GM12872 (cell line): ENCODE data around the gene JOSD2.

Source experiments
- TF ChIP-seq, protein P1 (sequence below): IDR thresholded peaks from 3 replicates; pipeline ENCODE4 v1.5.1; 2011; ENCODE audit warnings: low read depth, mild to moderate bottlenecking, low read length, moderate library complexity; ENCODE audit not compliant: insufficient read depth

JOSD2 gene

GRCh38 chr19:50542943-50543342 lies 32.0 kb upstream of the JOSD2 start:
- TF ChIP-seq, protein P1, sequence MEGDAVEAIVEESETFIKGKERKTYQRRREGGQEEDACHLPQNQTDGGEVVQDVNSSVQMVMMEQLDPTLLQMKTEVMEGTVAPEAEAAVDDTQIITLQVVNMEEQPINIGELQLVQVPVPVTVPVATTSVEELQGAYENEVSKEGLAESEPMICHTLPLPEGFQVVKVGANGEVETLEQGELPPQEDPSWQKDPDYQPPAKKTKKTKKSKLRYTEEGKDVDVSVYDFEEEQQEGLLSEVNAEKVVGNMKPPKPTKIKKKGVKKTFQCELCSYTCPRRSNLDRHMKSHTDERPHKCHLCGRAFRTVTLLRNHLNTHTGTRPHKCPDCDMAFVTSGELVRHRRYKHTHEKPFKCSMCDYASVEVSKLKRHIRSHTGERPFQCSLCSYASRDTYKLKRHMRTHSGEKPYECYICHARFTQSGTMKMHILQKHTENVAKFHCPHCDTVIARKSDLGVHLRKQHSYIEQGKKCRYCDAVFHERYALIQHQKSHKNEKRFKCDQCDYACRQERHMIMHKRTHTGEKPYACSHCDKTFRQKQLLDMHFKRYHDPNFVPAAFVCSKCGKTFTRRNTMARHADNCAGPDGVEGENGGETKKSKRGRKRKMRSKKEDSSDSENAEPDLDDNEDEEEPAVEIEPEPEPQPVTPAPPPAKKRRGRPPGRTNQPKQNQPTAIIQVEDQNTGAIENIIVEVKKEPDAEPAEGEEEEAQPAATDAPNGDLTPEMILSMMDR: no peak

- TF ChIP-seq, protein P1: peak; percentile 91
Observed at GRCh38 chr19:50537769-50538230, 26.8 kb upstream of the JOSD2 start.

- TF ChIP-seq, protein P1: no peak
Observed at GRCh38 chr19:50537306-50537685, 26.3 kb upstream of the JOSD2 start.

DNA sequence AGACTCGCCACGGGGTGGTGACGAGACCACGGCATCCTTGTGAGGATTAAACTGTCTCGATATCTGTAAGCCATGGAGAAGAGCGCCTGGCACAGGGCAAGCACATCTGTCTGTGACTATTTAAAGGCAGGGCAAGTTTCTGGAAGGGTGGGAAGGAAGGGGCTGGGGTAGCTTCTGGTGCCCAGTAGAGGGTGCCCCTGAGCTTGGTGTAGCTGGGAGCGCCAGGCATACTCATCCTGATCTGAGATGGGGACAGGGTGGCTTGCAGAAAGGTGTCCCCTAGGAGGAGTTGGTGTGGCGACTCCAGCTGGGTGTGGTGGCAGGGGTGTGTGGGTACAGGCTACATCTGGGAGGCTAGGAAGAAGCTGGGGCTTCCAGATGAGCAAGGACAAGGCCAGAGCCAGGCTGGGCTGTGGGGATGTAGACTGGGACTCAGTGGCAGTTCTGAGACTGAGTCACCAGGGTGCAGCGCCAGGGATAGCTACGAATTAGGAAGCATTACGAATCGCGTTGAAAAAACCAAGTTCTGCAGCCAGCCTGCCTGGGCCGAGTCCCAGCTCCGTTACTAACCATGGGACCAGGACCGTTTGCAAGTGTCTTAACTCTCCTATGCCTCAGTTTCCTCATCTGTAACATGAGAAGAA lies 25.8 kb upstream of the JOSD2 start:
- TF ChIP-seq, protein P1: peak; percentile 29; the same call in 2 of the 3 replicates

DNA sequence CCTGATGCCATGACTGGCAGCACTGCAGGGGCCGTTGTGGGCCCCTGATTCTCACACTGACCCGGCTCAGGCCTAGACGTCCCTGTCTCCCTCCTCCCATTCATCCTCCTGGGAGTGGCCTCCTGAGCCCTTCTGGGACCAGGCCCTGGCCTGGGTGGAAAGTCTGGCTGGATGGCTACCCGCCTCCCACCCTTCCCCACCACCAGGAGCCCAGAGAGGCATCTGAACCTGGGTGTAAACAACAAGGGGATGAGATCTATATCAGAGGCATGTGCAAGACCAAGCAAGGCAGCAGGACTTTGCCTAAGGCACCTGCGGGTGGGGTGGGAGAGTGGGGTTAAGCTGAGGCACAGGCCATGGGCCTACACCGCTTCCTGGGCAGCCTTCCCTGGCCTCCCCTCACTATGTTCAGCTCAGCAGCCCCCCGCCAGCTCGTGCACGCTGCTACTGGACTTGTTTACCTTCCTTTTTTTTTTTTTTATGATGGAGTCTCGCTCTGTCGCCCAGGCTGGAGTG lies 24.7 kb upstream of the JOSD2 start:
- TF ChIP-seq, protein P1: no peak

DNA sequence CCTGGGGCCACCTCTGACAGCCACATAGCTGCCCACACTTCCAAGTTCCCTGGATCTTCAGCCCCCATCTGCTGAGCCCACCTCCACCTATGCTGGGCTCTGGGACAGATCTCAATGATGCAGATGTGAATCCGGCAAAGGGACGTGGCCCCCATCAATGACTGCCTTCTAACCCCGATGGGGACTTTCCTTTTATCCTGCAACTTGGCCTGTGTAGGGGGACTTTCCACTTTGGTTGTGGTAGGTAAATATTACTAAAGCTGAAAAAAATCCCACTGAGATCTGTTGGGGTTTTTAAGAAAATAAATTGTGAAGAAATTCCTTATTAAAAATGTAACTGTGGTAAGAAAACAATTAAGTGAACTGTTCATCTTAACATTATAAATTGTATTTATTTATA lies 23.5 kb upstream of the JOSD2 start:
- TF ChIP-seq, protein P1: no peak

DNA sequence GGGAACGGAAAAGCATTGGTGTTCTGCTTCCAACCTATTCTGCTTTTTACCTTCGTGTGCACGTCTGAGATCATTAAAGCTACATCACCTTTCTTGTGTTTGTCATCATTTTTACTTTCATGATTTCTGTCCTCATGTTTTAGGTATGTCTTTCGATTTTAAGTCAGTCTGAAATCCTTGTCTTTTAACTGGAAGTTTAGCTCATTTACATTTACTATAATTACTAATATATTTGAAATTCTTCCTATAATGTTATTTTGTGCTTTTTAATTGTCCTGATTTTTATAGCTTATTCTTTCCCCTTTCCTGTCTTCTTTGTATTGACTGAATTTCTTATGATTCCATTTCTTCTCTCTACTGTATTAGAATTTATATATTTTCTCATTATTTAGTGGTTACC lies 22.0 kb upstream of the JOSD2 start:
- TF ChIP-seq, protein P1: no peak

DNA sequence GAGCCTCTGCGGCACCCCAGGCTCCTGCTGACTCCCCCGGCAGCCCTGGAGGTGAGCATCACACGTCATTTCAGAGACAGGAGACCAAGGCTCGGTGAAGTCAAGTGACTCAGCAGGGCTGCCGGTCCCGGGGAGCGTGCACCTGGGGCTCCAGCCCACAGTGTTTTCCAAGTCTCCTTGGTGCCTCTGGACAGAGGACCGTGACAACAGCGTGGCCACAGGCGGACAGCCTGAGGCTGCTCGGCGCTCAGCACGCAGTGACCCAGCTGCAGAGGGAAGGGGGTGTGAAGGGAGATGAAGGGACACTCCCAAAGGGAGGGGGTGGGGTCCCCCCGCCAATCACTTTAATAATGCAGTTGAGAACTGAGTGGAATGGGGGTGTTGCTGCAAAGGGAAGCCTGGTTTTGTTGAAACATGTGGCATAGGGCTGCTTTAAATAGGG lies 20.2 kb upstream of the JOSD2 start:
- TF ChIP-seq, protein P1: no peak
